Germinal center (tissue), 1 donor: Measurements from ENCODE around the gene FLT3.
"Not testable (repeated sequence)": the region's sequence is repeated elsewhere in the genome, so short reads cannot be mapped to it uniquely, and the experiment has no call there.

ENCODE experiments used
- DNase-seq: peaks from one replicate; pipeline ENCODE4 v3.0.0; 2012; ENCODE audit warnings: mixed read lengths, low spot score

The FLT3 gene

GRCh38 chr13:28100150-28101121 lies at the start of gene FLT3:
FLT3 (minus strand) TSS chr13:28100576; CDS start chr13:28100510, 66 bp downstream.
- peak; percentile 77 for DNase-seq

GRCh38 chr13:28147495-28147894 lies 47.1 kb upstream of the FLT3 start:
- DNase-seq = no peak

- no peak for DNase-seq
Observed at GRCh38 chr13:28145049-28145448, 44.7 kb upstream of the FLT3 start.

GRCh38 chr13:28141542-28141941 lies 41.2 kb upstream of the FLT3 start:
- DNase-seq = not testable (repeated sequence)

- DNase-seq = no peak
Observed at GRCh38 chr13:28140433-28141125, 40.2 kb upstream of the FLT3 start.

- peak; percentile 83 for DNase-seq
Observed at GRCh38 chr13:28138756-28139470, 38.5 kb upstream of the FLT3 start.

GRCh38 chr13:28138012-28138755 lies 37.8 kb upstream of the FLT3 start, which contains the start of gene PAN3:
PAN3 (plus strand) TSS chr13:28138545; CDS start chr13:28138658, 113 bp downstream.
- DNase-seq = peak; percentile 91

- no peak for DNase-seq
Observed at GRCh38 chr13:28137596-28137995, 37.2 kb upstream of the FLT3 start.

- peak; percentile 25 for DNase-seq
Observed at GRCh38 chr13:28136916-28137315, 36.5 kb upstream of the FLT3 start.

- DNase-seq = no peak
Observed at GRCh38 chr13:28131646-28132045, 31.3 kb upstream of the FLT3 start.

- no peak for DNase-seq
Observed at GRCh38 chr13:28129911-28130693, 29.7 kb upstream of the FLT3 start.

GRCh38 chr13:28128926-28129325 lies 28.6 kb upstream of the FLT3 start:
- no peak for DNase-seq

GRCh38 chr13:28128030-28128429 lies 27.7 kb upstream of the FLT3 start:
- DNase-seq = no peak

- no peak for DNase-seq
Observed at GRCh38 chr13:28121224-28121623, 20.8 kb upstream of the FLT3 start.

GRCh38 chr13:28120317-28120716 lies 19.9 kb upstream of the FLT3 start:
- DNase-seq = no peak

GRCh38 chr13:28117689-28118377 lies 17.5 kb upstream of the FLT3 start:
- DNase-seq = no peak

GRCh38 chr13:28116736-28117135 lies 16.4 kb upstream of the FLT3 start:
- no peak for DNase-seq

- no peak for DNase-seq
Observed at GRCh38 chr13:28110414-28110813, 10.0 kb upstream of the FLT3 start.

- DNase-seq = no peak
Observed at GRCh38 chr13:28106976-28107375, 6.6 kb upstream of the FLT3 start.

- not testable (repeated sequence) for DNase-seq
Observed at GRCh38 chr13:28101886-28102285, 1.5 kb upstream of the FLT3 start.
